Measurements from ENCODE around the gene NR2F1. TPM values are rescaled to one million over a fixed set of nuclear protein-coding genes. Genes with fewer than 3 reads are reported as not detected.

The NR2F1 gene
- total and polyA plus RNA-seq, 2 donors (not counting 3 experiments of a cell fraction or from before 2014, with no cell fraction given): 21.5 to 38.7 TPM

- no peaks in the 10 kb centered on the region for H3K9me1 ChIP-seq (replicated peaks; ENCODE audit: control insufficient read depth, extremely low read depth, insufficient read depth, low read length)
Observed at GRCh38 chr5:93598091-93599000, 15.3 kb downstream of the NR2F1 start.

More at GRCh38 chr5:93598091-93599000, 15.3 kb downstream of the NR2F1 start:
- Histone ChIP-seq H3K4me3 (replicated peaks in 1 of 3; ENCODE audit: insufficient read depth in 1 of 3, low read depth in 1 of 3, low read length in 3 of 3) (no peak overlapping the region), H3K9ac (replicated peaks; ENCODE audit: extremely low read depth, insufficient read depth, low read length) (no peak overlapping the region), H3K27ac (ENCODE audit: insufficient read depth, low read depth, low read length) (no peak overlapping the region), H3K79me2 (ENCODE audit: control insufficient read depth, insufficient read depth, low read length) (no peaks in the 10 kb centered on the region), H3K27me3 (ENCODE audit: control insufficient read depth in 2 of 2, insufficient read depth in 2 of 2, low read length in 2 of 2) (peaks cover 28 to 39% of the 10 kb centered on the region in 2 experiments), H3K4me2 (ENCODE audit: insufficient read depth, low read length) (no peak overlapping the region), H3K9me3 (replicated peaks; ENCODE audit: control insufficient read depth, insufficient read depth, low read length) (no peaks in the 10 kb centered on the region), H3K36me3 (ENCODE audit: control insufficient read depth in 2 of 2, extremely low read depth in 1 of 2, insufficient read depth in 2 of 2, low read length in 2 of 2) (peaks cover 0 to 6% of the 10 kb centered on the region in 2 experiments), H2AFZ (ENCODE audit: low read depth, low read length) (no peak overlapping the region), H3K4me1 (ENCODE audit: control insufficient read depth, extremely low read depth, insufficient read depth, low read length) (no peaks in the 10 kb centered on the region), H4K20me1 (replicated peaks; ENCODE audit: control insufficient read depth, extremely low read depth, insufficient read depth, low read length) (no peaks in the 10 kb centered on the region)
- ChIA-PET CTCF (interaction anchor here (0.7 to 5.8 kb wide), 4 partner anchors 9 to 203 kb away, joined by 3 to 25 read pairs (median 8); no protein-coding TSS in a partner anchor), POLR2A (no interaction called here)
- BruUV-seq (replicated peaks): no TSS peak
- DNase-seq (ENCODE audit: low read depth, low spot score): no peak
- no peak for TF ChIP-seq JUN (IDR thresholded peaks at IDR 0.05; ENCODE audit: borderline replicate concordance, insufficient read depth, insufficient read length, low read depth)
- no peak for TF ChIP-seq GATA2 (IDR thresholded peaks at IDR 0.05; ENCODE audit: insufficient read depth, insufficient read length, low read depth, low read length)
- no peak for TF ChIP-seq MYC (IDR thresholded peaks at IDR 0.05; ENCODE audit: low read depth, low read length)
- TF ChIP-seq POLR2A (IDR thresholded peaks at IDR 0.05; ENCODE audit: low read depth, low read length): no peak
- TF ChIP-seq FOS (IDR thresholded peaks at IDR 0.05; ENCODE audit: borderline replicate concordance, insufficient read depth, low read length): no peak
- TF ChIP-seq EZH2 (IDR thresholded peaks at IDR 0.05; ENCODE audit: borderline replicate concordance, low read depth, low read length, severe bottlenecking): no peak
- no peak for TF ChIP-seq MAX (IDR thresholded peaks at IDR 0.05; ENCODE audit: insufficient read depth, insufficient read length)
- no peak for TF ChIP-seq POLR2AphosphoS5 (IDR thresholded peaks at IDR 0.05; ENCODE audit: insufficient read depth, low read depth, low read length)
- TF ChIP-seq CTCF (IDR thresholded peaks at IDR 0.05; ENCODE audit: extremely low read depth in 1 of 2, insufficient read depth in 1 of 2, low read depth in 1 of 2, low read length in 2 of 2): no peak
- intact Hi-C loops (cut with micrococcal nuclease): no loop called here
- dilution Hi-C loops (cut with MboI; ENCODE audit: extremely low pct_ligation_motif_present, low sequenced_read_pairs): no loop called here
- FAIRE-seq: no peak
